CD1c-positive myeloid dendritic cell (primary cell): ENCODE measurements around the gene TGFBI.

Experiments used
- DNase-seq: peaks from one replicate; pipeline ENCODE4 v3.0.0-alpha.2; 2016; ENCODE audit errors: extremely low spot score

Gene TGFBI

DNA sequence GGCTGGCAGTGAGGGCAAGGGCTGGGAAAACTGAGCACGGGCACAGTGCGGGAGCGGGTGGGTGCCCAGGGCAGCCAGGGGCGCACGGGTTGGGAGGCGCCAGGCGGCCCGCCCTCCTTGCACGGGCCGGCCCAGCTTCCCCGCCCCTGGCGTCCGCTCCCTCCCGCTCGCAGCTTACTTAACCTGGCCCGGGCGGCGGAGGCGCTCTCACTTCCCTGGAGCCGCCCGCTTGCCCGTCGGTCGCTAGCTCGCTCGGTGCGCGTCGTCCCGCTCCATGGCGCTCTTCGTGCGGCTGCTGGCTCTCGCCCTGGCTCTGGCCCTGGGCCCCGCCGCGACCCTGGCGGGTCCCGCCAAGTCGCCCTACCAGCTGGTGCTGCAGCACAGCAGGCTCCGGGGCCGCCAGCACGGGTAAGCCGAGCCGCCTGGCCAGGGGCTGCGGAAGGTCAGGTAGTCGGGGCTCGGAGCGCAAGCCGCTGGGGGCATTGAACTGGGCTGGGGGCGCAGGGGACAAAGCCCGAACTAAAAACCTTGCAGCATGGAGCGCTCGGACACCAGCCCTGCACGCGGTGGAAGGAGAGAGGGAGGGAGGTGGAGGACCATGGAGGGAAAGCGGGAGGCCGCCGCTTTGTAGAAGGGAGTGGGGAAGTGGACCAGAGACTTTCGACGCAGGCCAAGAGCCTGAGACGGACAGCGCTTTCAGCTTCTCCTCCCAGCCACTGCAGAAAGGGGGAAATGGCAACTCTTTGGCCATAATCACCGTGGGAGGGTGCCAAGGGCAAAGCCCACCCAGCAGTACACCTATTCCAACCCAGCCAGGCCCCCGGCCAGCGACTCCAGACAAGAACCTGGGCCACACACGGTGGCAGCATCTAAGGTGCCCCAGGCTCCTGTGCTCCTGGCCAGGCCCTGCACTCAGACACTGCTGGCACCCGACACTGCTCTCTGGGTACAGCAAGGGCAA, at the start of gene TGFBI:
TSS of gene TGFBI (plus strand) at position 207 of the 961 bp plus-strand sequence. CDS start at position 275, 68 bp downstream.
- DNase-seq: peak; percentile 87

DNA sequence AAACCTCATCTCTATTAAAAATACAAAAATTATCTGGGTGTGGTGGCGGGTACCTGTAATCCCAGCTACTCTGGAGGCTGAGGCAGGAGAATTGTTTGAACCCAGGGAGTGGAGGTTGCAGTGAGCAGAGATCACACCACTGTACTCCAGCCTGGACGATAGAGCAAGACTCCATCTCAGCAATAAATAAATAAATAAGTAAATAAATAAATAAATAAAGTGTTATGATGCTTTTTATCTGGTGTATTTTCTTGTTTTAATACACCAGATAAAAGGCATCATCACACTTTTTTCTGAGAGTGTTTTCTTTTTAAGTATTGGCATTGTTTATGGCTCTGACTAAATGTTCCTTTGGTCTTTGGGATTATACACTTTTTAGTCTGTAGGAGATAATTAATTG, 49.8 kb upstream of the TGFBI start:
- DNase-seq: no peak

DNA sequence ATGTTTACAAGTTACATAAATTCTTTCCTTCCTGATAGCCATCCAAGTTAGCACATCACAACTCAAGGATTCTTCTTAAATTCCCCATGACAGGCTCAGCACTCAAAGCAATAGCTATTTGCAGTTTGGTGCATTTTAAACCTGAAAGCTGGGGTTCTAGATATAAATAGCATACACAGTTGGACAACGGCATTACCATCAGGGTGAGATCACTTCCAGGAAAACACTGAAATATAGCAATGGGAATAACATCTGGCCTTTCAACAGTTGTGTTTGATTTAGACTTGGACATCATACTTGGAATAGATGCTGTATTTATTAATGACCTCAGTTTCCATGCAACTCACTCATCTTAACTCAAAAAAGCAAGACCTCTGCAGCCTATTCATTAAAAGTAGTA, 49.3 kb upstream of the TGFBI start:
- no peak for DNase-seq

DNA sequence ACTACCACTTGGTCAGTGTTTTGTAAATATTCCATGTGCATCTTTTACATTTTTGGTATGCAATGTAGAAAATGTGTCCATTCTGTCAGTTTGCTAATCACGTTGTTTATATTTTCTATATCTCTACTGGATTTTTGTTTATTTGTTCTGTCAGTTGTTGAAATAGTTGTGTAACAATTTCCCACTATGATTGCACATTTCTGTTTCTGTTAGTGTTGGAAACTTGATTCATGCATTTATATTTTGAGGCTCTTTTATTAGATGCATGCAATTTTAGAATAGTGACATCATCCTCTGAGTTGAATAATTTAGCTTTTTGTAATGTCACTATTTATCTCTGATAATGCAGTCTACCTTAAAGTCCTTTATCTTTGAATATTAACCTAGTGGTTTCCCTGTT, 48.2 kb upstream of the TGFBI start:
- no peak for DNase-seq

DNA sequence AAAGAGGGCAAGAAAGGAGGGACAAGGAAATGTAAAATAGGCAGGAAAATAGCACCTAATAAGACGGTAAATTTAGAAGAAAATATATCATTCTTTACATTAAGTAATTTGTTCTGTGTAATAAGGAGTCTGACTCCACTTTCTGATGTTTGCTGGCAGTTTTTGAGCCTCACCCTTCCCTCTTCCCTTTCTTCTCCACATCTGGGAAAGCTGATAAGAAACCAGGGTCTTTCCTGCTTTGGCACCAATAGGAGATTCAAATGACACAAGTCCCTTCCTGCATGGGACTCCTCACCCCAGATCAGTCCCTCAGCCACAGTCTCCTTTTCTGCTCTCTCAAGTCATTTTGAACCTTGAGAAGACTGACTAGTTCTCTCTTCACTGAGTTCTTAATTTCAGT, 42.8 kb upstream of the TGFBI start:
- no peak for DNase-seq

DNA sequence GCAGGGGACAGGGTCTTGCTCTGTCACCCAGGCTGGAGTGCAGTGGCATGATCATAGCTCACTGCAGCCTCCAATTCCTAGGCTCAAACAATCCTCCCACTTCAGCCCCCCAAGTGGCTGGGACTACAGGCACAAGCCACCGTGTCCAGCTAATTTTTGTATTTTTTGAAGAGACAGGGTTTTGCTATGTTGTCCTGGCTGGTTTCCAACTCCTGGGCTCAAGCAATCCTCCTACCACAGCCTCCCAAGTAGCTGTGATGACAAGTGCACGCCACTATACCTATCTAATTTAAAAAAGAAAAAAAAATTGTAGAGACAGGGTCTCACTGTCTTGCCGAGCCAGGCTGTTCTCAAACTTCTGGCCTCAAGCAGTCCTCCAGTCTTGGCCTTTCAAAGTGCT, 42.4 kb upstream of the TGFBI start:
- no peak for DNase-seq

DNA sequence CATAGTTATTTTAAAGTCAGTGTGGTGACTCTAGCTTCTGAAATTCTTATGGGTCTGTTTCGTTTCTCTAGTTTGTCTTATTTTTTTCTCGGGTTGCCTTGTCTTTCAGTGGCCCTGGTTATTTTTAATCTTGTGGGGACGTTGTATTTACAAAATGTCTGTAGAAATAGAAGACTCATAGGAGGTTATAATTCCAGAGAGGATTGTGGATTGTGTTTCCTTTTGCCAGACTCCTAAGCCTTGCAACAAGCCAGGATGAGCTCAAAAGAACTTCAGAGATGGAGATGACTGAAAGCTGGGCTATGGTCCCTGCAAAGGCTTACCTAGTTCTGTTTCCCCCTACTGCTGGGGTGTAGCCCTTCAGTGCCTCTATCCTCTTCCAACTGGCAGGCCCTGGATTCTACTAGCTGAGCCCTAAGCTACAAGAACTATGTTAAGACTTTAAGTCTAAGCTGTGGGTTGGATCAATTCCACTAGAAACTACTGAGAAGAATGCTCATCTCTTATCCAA, 41.8 kb upstream of the TGFBI start:
- DNase-seq: no peak

DNA sequence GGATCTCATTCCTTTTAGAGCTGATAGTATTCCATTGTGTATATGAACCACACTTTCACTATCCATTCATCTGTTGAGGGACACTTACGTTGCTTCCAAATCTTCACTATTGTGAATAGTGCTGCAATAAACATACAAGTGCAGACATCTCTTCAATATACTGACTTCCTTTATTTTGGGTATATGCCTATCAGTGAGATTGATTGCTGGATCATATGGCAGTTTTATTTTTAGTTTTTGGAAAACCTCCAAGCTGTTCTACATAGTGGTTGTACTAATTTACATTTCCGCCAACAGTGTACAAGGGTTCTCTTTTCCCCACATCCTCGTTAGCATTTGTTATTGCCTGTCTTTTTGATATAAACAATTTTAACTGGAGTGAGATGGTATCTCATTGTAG, 40.2 kb upstream of the TGFBI start:
- DNase-seq: no peak

DNA sequence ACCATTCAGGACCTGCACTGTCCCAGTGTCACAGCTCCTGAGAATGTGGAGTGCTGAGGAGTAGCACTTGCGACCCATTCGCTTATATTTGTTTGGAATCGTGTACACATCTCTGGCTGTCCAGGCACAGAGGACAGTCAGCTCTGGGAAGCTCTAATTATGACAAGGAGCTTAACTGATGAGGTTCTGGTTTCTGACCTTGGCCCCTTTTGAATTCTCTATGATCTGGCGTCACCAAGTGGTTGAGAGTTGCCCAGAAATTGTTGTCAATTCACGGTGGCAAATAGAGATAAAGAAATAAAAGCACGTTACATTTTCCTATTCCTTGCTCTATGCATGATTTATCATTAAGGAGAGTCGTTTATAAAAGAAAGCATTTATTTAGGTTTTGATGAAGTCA, 39.1 kb upstream of the TGFBI start:
- DNase-seq: no peak

DNA sequence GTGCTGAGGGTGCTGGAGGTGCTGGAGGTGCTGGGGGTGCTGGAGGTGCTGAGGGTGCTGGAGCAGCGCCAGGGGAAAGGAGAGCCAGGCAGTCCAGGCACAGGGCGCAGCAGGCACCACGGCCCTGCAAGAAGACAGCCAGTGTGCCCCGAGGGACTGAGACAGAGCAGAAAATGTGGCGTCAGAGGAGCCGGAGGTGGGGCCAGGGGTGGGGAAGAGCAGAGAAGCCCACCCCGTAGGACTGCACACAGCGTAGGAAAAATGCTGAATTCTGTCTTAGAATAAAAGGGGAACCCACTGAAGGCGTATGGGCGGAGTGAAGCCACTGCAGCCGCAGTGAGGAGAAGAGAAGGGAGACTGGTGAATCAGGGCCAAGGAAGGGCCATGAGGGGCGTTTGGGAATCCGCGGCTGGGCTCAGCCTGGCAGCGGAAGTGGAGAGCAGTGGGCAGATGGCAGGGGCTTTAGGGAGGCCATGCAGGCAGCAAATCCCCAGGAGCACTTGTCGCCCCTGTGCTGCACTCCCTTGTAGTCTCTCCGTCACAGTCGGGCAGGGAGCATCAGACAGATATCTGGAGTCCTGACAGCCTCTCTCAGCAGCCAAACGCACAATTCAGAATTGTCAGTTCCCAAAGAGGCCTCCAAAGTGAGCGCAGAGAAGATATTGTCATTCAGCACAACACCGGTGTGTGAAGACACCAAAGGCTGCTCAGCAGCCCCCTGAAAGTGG, 38.1 kb upstream of the TGFBI start:
- peak; percentile 73 for DNase-seq

DNA sequence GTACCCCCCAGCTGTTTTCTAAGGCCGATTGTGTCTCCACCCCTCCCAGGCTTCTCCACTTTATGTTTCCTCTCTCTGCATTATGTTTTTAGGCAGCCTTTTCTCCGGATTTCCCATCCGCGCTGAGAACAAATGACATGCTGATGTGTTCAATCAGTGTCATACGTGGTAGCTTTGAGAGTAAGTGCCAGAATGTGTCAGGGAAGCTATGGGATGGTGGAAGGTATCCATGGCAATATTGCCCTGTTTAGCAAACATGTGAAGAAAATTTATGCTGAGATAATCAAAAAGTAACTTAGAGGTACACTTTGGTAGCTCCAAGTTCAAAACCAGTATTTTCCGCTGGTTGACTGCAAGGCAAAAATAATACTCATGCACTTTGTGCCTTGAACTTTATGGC, 37.4 kb upstream of the TGFBI start:
- no peak for DNase-seq

DNA sequence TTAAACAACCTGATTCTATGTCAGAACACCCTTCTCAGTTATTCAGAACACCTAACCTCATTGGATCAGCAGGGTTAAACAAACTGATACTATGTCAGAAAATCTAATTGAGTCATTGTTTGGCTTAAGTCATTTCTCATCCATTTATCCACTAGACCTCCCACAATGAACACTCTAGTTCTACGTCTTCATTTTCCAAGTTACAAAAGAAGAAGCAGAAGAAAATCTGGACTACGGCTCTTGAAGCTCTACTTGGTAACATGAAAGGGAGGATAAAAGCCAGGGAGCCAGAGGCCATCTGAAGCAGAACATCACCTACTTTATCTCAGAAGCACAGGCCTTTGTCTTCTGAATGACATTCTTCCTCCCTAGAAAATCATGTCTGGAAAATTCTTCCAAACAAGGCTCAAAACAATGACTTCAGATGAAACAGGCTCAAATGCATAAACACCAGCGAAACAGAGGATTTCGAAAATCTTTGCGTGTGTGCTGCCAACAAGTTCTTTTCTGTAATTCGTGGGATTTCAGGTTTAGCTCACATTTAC, 35.4 kb upstream of the TGFBI start:
- no peak for DNase-seq

DNA sequence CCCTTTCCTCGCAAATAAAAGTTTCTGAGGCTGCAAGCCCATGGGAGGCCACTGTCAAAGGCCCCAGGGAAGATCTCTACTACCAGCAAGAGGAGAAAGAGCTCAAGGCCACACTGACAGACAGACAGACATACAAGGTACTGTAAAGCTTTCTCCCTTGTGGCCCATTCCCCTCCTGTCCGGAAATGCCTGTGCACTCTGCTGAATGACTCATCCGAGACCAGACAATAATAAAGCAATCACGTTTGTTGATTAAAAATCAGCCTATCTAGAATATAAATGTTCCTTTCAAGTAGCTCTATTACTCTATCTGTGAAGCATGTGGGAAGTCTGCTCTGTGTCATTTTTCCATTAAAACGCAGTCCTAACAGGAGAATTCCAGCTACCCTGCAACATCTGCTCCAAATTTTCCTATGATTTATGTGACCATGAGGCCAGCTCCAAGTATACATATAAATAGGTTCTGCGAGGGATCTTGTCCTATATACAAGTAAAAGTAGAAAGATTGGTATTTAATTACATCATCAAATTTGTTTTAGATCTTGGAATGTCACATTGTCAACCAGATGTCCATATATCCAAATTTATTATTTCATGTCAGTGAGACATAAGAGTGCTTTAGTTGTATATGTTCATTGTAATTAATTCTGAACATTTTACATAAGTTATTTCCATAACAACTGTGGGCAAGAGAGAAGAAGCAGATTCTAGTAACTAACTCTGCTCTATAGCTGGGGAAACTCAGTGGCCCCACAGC, 34.7 kb upstream of the TGFBI start:
- no peak for DNase-seq

DNA sequence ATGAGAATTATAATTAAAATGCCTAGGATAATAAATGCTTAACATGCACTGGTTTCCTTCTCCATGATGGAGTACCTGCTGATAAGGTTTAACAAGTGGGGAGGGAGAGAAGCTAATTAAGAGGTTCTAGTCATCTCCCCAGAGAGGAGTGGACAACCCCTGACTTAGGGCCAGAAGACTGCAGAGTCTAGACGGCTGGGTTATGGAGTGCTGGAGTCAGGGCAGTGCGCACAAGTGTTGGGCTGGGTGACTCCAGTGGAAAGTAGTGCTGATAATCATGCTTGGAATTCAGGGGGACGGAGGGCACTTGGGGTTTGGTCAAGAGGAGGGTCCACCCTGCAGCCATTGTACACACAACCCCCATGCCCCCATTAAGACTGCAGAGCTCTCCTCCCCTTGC, 32.8 kb upstream of the TGFBI start:
- no peak for DNase-seq

DNA sequence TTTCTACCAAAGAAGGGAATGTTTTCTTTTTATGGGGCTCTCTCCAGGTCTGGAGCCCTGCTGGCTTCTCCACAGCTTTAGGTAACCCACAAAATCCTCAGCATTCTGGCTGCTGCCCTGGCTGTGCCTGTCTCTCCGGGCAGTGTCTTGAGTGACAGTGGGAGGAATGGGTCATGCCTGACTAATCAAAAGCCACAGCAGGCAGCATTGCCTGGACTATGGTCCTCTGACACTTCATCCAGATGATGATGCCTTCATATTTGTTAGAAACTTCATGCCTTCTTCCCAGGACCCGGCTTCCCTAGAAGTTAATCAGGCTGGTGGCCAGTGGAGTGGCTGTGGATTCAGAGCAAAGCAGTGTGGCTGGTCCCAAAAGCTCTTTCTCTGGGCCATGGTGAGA, 32.2 kb upstream of the TGFBI start:
- DNase-seq: no peak

DNA sequence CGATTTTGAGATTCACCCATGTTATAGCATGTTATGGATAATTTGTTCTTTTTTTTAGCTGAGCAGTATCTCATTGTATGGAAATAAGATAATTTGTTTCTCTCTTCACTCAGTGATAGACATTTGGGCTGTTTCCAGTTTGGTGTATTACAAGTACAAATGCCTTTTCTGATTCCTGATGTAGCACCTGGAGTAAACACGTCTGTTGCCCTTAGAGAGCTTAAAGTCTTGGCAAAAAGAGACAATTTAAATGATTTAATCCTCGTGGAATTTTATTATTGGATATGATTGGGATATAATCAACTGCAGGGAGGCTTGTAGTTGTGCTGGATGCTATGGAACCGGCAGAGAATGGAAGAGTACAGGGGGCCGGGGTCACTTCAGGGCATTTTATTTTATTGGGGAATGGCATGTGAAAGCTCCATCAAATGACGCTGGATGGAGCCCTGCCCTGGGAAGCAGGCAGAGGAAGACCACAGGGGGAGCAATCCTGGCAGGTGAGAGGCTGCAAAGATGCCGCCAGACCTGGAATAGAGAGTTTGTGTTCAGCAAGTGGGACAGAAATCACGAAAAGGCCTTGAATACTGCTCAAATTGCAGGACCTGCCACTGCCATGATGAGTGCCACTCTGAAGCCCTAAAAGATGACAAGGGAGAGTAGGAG, 31.0 kb upstream of the TGFBI start:
- no peak for DNase-seq

DNA sequence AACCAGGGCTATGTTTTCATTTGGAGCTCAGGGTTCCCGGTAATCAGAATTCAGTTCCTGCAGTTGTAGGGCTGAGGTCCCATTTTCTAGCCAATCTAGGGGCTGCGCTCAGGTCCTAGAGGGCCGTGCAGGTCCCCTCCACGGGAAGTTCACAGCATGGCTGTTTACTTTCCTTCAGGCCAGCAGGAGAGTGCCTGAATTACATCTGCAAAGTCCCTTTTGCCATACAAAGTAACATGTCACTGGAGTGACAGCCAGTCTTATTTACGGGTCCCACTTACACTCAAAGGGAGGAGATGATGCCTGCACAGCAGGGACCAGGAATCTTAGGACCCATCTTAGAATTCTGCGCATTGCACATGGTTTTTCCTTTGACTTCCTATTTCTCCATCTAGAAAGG, 29.9 kb upstream of the TGFBI start:
- DNase-seq: no peak

DNA sequence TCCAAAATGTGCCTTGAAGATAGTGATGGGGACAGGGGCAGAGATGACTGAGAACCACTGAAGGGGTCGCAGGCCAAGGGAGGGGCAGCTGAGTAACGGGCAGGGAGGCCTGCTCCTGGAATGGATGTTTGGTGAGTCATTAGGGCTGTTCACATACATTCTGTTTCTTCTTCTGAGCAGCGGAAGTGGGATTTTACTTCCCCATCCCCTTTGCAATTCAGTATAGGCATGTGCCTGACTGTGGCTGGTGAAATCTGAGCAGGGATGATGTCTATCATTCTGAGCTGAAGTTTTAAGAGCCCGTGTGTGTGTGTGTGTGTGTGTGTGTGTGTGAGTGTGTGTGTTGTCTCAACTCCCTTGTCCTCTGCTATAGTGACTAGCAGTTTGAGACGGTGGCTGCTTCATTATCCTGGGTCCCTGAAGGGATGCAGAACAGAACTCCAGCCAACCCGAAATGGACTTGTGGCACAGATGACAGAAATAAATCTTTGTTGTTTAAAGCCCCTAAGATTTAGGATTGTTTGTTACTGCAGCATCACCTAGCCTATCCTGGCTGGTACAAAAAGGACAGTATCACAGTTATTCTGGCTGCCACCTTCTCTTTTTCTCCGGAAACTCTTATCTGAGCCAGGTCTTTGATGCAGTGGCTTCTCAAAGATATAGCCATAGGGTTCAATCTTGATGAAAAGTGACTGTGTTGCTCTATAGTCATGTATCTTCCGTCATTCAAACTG, 29.2 kb upstream of the TGFBI start:
- DNase-seq: peak; percentile 79

DNA sequence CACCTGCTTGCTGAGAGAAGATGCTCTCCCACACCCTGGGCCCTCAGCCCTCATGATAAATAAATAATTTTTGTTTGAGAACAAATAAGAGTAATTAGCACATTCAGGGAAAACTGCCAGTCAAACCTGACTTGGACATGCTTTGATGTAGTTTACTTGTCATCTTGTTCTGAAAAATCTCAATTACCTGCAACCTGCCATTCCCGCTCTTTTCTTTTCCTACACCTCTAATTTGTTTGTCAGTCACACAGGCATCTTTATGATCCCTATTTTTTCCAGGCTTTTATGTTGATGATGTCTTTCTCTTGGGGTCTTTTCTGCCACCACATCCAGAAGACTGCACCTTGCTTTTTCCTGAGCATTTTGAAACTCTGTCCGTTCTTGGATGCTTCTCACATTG, 28.6 kb upstream of the TGFBI start:
- DNase-seq: no peak

DNA sequence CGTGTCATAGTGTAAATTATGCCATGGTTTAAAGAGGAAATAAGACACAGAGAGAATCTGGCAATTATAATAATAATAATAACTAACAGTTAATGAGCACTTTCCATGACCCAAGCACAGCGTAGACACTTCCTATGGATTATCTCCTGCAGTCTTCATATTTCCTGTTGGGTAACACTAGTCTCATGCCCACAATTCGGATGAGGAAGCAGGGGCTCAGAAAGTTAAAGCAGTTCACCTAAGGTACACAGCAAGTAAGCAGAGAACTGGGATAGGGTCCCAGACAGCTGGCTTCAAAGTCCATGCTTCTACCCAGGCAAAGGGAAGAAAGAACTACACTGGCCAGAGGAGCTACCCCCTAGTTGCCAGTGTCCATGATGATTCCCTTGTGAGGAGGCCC, 27.9 kb upstream of the TGFBI start:
- peak; percentile 49 for DNase-seq
